D721Med (cell line): ENCODE measurements around the gene CDC34.

ENCODE experiments used
- DNase-seq: peaks from one replicate; pipeline ENCODE4 v3.0.0; 2011; ENCODE audit warnings: low spot score; ENCODE audit not compliant: insufficient read length
- FAIRE-seq: peaks from 2 replicates; lab custom pipeline; 2011; peaks lifted over from hg19 to GRCh38; lab: Jason Lieb, UNC
- CTCF ChIP-seq: IDR thresholded peaks from 2 replicates; pipeline ENCODE4 v1.5.1; 2012; ENCODE audit warnings: mild to moderate bottlenecking, control low read depth; ENCODE audit not compliant: insufficient read depth; ENCODE audit errors: missing control alignments

Gene CDC34

GRCh38 chr19:498977-499623, 32.5 kb upstream of the CDC34 start:
- no peak for TF ChIP-seq CTCF
- no peak for DNase-seq
- FAIRE-seq = no peak

- no peak for FAIRE-seq
- TF ChIP-seq CTCF = no peak
These were observed 29.9 kb upstream of the CDC34 start for GRCh38 chr19:501646-502045.

GRCh38 chr19:504616-505015, 26.9 kb upstream of the CDC34 start:
- FAIRE-seq (no peak), DNase-seq (no peak)
- no peak for TF ChIP-seq CTCF

More at GRCh38 chr19:501646-502045, 29.9 kb upstream of the CDC34 start:
- DNase-seq = no peak

GRCh38 chr19:506404-507285, 24.9 kb upstream of the CDC34 start:
- FAIRE-seq = peak; percentile 90
- peak; percentile 77 for TF ChIP-seq CTCF
- DNase-seq = peak; percentile 95

GRCh38 chr19:507286-508203, 24.0 kb upstream of the CDC34 start, which contains the start of gene TPGS1:
Gene TPGS1, plus strand, starts transcription at chr19:507497. Its CDS starts 10 bp downstream, at chr19:507507.
- no peak for TF ChIP-seq CTCF
- peak; percentile 91 for DNase-seq
- FAIRE-seq = no peak

- no peak for TF ChIP-seq CTCF
- FAIRE-seq = no peak
These were observed 23.1 kb upstream of the CDC34 start for GRCh38 chr19:508204-509150.

More at GRCh38 chr19:508204-509150, 23.1 kb upstream of the CDC34 start:
- DNase-seq = no peak
